Left hindlimb (tissue), 1 donor: ENCODE results near the gene DTWD2.
"Not testable (repeated sequence)": the region's sequence is repeated elsewhere in the genome, so short reads cannot be mapped to it uniquely, and the experiment has no call there.

Experiments
- DNase-seq: peaks from one replicate; pipeline ENCODE4 v3.0.0-alpha.2; 2018

The DTWD2 gene, protein sequence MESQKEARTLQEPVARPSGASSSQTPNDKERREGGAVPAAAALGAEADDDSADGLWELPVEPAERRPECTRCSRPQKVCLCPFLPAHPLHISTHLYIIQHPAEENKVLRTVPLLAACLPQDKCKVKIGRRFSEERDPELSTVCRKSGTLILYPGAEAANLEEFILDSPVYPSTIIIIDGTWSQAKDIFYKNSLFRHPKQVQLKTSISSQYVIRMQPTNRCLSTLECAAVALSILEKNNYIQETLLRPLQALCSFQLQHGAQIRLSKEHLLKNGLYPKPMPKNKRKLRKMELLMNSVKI

DNA sequence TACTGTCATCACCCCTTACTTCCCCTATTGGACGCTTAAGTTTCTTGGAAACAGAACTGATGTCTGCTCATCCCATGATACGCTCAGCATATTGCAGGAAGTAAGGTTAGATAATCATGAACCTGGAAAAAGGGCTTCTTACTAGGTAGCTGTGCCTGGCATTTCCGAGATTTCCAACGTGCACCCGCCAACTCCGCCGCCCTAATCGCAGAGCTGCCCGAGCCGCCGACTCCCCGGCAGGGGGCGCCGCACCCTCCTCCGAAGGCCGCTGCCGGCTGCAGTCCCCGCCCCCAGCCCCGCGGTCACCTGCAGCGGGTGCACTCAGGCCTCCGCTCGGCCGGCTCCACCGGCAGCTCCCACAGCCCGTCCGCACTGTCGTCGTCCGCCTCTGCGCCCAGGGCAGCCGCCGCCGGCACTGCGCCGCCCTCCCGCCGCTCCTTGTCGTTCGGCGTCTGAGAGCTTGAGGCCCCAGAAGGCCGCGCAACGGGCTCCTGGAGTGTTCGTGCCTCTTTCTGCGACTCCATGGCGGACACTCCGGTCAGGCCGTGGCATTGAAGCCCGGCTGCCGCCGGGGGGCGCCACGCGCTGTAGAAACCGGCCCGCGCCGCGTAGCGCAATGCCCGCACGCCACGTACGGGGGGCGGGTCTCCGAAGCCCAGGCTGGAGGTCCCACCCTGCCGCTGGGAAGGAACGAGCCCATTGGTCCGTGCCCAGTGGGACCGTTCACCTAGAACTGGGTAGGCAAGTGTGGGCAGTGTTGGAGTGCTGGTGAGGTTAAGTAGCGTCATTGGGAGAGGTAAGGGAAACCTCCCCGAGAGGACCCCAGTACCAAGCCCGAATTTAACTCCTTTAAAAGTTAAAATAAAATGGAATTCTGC is at the start of gene DTWD2:
Gene DTWD2 (minus strand): TSS at position 560 of the 878 bp plus-strand sequence. CDS start 36 bp downstream, at position 524.
- DNase-seq = peak; percentile 96

DNA sequence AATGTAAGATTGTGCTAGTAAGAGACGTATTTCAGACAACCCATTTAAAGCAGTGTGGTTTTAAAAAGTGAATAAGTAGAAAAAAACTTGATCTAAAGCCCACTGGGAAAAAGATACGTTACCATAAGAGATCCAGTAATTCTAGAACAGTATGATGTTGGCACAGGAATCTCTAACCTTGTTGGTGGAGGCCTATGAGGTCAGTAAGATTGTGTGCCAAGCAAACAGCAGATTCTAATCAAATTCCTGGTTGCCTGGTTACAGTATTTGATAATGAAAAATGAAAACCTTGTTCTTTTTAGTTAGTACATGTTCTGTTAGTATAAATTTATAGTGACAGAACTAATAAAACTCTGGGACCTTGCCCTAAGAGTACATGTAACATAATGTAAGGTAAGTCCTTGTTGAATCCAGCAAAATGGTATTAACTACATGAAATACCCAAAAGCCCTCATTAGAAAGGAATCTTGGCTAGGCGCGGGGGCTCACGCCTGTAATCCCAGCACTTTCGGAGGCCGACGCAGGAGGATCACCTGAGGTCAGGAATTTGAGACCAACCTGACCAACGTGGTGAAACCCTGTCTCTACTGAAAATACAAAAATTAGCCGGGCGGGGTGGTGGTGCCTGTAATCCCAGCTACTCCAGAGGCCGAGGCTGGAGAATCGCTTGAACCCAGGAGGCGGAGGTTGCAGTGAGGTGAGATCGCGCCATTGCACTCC is 49.3 kb upstream of the DTWD2 start:
- no peak for DNase-seq

DNA sequence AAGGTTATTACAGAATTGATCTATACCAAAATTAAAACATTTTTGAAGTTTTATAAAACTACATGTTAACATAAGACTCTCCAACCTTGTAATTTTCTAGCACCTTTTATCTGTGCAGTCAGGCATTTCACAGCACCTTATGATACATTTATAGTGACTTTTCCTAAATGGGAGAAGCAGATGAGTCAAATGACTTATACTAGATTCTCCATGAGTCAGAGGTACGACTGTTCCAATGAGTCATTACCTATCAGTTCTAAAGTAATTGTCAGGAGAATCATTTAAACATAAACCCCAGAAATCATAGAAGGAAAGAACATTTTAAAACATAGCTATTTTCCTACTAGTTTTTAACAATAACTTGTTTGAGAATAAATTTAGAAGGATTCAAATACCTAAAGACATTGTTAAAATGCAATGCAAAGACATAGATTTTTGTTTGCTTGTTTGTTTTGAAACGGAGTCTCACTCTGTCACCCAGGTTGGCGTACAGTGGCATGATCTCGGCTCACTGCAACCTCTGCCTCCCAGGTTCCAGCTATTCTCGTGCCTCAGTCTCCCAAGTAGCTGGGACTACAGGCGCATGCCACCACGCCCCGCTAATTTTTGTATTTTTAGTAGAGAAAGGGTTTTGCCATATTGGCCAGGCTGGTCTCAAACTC is 47.9 kb upstream of the DTWD2 start:
- DNase-seq = no peak

DNA sequence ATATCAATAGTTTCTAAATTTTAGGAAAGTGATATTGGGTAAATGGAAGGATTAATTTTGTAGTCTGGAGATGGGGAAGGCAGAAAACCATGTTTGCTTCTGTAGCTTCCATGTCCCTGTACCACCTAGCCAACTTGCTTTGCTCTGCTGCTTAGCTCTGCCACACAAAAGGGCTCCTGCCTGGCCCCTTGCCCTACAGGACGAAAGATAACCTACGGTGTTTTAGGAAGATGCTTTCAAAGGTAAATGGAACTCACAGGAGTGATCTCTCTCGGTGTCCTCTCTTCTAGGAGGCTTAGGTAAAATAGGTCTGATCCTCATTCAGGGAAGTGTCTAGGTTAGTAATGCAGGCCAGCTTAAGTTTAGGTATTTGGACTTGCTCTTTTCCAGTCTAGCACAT is 44.8 kb upstream of the DTWD2 start:
- no peak for DNase-seq

DNA sequence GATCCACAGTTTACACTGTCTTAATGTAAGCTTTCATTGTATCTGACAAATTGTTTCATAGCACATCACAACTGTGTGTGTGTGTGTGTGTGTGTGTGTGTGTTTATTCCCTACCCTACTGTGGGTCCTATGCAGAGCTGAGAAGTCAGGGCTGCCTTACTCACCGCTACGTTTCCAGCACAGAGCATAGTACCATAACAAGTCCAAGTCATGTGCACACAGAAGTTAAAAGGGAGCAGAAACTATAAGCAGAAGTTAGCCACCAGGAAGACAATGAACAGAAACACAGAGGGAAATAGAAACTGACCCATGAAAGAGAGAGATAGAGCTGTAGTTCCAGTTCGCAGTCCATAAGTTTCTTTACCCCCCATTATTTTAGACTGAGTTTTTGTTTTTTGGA is 44.3 kb upstream of the DTWD2 start:
- no peak for DNase-seq

DNA sequence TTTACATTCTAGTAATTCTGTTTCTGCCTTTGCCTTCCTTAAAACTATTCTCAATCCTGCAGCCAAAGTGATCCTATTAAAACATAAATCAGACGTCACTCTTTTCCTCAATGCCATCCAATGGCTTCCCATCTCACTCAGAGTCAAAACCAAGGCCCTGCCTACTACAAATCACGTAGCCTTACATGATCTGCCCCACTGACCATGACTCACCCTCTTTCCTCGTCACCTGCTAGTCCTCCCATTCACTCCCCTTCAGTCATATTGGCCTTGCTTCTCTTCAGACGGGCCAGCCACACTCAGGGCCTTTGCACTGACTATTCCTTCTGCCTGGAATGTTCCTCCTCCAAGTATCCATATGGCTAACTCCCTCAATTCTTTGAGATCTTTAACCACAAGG is 43.6 kb upstream of the DTWD2 start:
- no peak for DNase-seq

DNA sequence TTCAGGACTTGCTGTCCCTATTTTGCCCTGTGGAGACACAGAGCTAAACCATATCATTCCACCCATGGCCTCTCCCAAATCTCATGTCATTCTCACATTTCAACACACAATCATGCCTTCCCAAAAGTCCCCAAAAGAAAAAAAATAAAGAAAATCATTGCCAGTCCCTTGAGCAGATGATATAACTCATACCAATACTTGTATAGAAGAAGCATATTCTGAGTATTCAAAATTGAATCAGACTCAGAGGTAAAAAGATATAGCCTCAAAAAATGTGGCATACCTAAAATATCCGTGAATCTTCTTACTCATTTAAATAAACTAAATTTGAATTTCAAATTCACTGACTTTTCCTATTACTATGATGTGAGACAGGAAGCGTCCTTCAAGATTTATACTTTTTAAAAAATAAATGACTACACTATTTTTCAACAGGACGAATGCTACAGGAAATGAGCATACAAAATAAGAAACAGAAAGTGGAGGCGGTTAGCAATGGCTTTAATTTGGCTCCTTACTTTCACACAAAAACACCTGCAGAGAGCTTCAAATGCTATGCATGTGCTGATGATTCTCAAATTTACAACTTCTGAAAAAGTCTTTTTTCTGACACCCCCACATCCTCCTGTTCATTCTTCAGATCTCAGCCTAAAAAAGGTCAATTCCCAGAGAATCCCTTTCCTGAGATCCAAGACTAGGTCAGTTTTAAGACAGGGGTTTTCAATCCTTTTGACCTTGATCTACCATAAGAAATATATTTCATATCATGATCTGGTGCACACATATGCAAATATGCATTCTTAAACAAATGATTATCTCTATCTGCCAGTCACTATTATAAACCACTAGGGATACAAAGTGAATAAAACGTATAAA is 42.9 kb upstream of the DTWD2 start:
- no peak for DNase-seq

DNA sequence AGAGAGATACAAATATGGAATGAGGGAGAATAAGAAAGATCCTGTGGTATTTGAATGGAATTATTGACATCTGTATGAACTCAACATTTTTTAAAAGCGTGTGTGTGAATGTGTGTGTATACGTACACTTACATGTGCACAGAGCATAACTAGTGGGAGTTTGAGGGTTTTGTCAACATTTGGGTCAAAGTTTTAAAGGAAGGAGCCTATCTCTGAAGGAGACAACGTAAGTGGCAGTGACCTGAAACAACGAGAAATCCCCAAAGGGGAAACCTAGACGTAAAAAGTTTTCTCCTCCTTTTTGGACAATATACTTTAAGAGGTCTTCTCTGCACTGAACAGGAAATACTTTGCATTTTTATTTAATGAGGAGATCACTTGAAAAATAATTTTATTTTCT is 40.2 kb upstream of the DTWD2 start:
- no peak for DNase-seq

DNA sequence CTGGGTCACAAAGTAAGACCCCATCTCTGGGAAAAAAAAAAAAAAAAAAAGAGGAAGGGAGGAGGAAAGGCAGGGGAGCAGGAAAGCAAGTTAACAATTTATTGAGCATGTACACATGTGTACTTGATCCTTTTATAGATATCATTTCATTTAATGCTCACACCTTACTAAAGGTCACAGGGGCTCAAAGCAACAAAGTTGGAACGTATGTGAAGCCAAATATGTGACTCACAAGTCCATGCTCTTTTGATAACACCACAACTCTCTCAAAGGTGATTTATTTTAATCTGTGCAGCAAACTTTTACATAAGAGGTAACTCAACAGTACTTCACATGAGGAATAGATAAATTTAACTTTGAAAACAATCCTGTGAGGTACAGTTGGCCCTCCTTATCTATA is 34.4 kb upstream of the DTWD2 start:
- DNase-seq = no peak

DNA sequence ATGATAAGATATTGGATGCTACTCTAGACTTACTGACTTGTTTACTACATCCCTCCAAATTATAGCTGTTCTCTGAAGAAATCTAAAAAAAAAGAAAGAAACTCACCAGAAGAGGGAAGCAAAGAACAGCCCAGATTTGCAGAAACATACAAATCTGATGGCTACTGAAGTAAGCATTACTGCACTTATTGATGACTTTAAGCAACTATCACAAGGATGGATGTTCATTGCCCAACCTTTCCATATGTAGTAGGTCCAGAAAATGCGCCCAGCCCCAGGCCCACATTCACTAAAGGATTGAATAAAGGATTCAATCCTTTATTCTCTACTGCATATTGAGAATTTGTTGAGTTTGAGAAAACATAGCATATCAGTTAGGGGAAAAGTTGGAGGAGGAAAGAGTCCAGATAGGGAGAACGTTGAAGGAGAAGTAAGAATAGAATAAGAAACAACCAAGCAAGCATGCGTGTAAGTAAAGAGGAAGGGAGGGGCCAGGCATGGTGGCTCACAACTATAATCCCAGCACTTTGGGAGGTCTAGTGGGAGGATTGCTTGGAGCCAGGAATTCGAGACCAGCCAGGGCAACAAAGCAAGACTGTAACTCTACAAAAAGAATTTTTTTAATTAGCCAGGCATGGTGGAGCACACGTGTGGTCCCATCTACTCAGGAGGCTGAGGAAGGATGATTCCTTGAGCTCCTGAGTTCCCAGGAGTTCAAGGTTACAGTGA is 33.8 kb upstream of the DTWD2 start:
- no peak for DNase-seq

DNA sequence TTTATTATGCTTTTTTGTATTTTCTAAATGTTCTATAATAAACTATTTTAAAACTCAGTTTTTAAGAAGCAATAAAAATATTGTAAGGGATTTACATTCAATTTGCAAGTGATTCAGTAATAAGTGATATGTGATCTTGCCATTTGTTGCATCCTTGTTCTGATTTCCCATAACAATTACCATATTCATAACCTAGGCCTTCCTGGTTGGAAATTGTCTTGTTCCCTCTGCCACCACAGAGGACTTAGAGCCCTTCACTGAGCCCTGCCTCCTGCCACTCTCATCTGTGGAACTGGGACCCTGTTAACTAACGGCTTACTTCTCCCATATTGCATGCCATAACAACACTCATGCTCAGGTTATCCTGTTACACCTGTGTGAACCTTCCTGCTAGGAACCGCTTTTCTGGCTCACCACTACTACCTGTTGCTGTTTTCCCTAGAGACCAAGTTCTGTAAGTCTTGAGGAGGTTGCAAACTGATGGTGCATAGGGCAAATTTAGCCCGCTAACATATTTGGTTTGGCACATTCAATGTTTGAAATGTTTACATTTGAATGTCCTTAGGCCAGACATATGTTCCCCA is 32.9 kb upstream of the DTWD2 start:
- DNase-seq = no peak

DNA sequence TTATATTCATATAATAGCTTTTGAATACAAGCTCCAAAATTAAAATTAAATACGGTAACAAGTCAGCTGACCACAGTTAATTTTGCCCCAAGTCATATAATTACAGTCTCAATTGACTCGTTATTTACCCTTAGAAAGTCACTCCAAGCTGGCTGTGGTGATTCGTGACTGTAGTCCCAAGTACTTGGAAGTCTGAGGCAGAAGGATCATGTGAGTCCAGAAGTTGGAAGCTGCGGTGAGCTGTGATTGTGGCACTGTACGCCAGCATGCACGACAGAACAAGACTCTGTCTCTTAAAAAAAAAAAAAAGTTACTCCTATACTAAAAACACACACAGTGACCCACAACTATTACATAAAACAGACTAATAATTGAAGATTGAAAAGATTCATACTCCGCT is 31.6 kb upstream of the DTWD2 start:
- DNase-seq = no peak

DNA sequence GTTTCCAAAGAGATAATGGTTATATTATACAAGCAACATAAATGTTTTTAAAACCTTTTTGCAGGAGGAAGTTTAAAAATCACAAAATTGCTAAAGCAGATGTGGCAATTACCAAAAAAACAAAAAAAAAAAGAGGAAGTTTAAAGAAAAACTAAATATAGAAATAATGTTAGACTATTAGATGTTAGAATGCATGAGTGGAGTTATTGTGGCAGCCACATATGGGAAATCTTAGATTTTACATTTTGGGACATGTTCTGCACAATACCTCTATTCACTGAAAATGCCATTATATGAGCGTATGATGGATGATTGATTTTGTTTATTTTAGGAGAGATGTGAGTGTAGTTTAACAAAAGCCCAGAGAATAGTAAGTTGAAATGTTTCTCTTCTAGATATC is 31.2 kb upstream of the DTWD2 start:
- DNase-seq = no peak

DNA sequence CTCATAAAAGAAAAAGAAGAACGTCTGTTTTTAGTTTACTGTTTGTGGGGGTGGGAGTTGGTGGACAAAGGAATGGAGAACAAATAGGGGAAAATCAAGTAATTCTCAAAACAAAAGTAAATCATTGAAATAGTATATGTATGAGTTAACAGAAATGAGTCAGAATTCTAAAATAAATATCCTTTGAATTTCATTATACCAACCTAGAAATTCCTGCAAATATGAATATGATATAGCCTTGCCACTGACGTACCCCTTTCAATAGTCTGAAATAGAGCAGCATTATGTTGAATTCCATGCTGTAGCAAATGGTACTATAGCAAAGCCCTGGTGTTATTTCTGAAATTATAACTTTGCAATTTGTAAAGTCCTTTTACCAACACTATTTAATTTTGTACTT is 29.6 kb upstream of the DTWD2 start:
- no peak for DNase-seq

DNA sequence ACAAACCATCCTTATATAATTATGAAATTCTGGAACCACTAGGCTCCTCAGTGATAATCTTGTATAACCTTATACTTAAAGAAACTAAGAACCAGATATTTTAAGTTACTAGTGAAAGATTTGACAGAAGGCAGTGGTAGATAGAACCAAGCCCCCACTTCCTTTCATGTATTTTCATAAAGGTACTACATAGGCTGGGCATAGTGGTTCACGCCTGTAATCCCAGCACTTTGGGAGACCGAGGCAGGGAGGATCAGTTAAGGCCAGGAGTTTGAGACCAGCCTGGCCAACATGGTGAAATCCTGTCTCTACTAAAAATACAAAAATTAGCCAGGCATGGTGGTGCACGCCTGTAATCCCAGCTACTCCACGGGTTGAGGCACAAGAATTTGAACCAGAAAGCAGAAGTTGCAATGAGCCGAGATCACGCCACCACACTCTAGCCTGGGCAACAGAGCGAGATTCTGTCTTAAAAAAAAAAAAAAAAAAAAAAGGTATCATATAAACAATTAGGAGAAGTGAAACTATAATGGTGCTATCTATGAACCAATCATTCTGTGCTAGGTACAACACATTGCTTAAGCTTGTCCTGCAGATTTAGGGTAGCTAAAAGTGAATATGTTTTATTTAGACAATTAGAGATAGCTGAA is 27.9 kb upstream of the DTWD2 start:
- DNase-seq = no peak

DNA sequence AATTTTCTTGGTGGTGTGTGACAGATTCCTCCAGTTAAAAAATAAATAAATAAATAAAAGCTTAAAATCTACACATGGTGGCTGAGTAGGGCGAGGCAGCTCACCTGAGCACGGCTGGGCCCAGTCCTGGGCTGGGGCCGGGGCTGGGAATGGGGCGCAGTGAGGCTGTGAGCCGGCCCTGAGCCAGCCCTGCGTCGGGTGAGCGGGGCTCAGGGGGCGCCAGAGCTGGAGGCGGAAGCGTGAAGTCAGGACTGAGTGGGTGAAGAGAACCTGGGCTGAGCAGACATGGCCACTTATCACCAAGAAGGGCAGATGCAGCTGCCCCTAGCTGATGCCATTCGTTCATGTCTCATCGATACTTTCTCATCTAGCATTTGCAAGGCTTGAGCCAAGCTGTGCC is 22.8 kb upstream of the DTWD2 start:
- DNase-seq = no peak

DNA sequence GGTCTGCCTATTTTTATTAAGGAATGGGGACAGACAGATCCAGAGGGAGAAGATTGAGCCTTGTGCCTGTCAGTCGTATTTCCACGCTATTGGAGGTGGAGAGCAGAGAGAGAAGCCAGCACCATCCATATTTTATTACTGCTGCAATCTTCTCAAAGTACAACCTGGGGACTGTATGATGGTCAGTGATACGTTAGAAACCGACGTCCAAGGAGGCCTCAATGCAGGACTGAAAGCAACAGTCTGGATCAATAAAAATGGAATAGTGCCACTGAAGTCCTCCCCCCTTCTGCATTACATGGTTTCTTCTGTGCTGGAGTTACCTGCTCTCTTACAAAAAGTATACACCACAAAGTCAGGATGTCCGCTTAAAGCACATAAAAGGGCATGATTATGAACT is 21.9 kb upstream of the DTWD2 start:
- DNase-seq = no peak

DNA sequence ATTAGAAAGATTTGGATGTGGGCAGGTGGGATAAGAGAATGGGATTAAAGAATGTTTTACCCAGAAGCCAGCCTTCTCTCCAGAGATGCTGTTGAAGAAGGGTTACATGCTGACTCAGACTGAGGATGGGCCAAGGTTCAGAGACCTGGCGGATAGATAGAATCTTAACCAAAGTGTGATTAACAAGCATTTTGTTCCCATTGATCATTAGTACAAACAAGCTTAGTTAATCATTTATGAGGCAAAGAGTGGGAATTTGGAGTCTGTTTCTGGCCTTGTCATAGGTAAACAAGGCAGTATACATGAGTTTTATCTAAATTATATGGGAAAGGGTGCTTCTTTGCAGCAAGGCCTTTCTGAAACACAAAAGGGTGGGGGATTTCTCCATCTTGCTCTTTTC is 20.8 kb upstream of the DTWD2 start:
- no peak for DNase-seq

DNA sequence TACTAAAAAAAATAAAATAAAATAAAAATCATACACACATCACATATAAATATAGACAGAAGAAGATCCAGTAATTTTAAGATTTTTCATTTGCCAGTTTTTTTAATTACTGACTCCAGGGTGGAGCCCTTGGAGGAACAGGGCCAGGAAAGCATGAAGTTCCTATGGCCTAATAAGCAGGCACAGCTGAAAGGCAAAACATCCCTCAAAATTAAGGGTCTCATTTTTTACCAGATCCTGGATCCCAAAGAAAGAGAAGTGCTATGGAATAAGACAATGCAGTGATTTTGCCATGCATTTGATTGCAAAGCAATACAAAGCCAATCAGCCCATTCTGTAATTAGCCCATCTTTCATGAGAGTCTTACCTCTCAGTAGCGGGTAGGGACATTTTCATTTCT is 11.3 kb upstream of the DTWD2 start:
- no peak for DNase-seq

DNA sequence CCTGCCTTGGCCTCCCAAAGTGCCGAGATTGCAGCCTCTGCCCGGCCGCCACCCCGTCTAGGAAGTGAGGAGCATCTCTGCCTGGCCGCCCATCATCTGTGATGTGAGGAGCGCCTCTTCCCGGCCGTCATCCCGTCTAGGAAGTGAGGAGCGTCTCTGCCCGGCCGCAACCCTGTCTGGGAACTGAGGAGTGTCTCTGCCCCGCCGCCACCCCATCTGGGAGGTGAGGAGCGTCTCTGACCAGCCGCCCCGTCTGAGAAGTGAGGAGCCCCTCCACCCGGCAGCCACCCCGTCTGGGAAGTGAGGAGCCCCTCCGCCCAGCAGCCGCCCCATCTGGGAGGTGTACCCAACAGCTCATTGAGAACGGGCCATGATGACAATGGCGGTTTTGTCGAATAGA is 10.5 kb upstream of the DTWD2 start:
- DNase-seq = not testable (repeated sequence)

DNA sequence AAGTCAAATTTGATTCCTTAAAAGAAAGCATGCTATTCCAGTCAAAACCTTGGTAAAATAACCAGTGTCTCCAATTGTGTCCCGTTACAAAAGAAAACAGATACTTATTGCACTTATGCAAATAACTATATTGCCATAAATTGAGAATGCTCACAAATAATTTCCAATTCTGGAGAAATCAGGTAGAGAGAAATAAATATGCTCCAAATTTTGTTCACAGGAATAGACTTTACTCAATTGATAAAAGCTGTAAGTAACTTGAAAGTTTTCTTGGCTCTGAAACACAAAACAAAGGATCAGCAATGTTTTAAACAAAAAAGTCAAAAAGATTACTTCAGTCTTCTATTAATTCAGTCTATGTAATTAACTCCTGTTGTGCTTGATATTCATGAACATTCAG is 7.8 kb upstream of the DTWD2 start:
- no peak for DNase-seq
